Activated CD4-positive, alpha-beta memory T cell treated with anti-CD3 and anti-CD28 coated beads, Interleukin-2, amount 10 ng/mL, durations not matched to agents 7 days and 5 days (primary cell): Measurements from ENCODE around the gene FAM53B. TPM values are rescaled to one million over a fixed set of nuclear protein-coding genes. Genes with fewer than 3 reads are reported as not detected.

Experiments used
- CTCF ChIA-PET: fragments of 350-600 bp; sonication (Branson Sonifier 250); formaldehyde crosslinking; loops from one replicate; lab custom pipeline; 2021; ENCODE audit warnings: antibody characterized with exemption, inconsistent platforms; lab: Charles Lee
- POLR2A ChIA-PET: fragments of 350-600 bp; sonication (Branson Sonifier 250); formaldehyde crosslinking; loops from one replicate; lab custom pipeline; 2021; ENCODE audit warnings: antibody characterized with exemption; lab: Charles Lee
- DNase-seq: peaks from one replicate; pipeline ENCODE4 v3.0.0-alpha.2; 2020
- H3K27ac Mint-ChIP-seq: one replicate; pipeline ENCODE4 v1.8.0; 2021; ENCODE audit warnings: mild to moderate bottlenecking, mixed read lengths
- H3K27me3 Mint-ChIP-seq: one replicate; pipeline ENCODE4 v1.8.0; 2021; ENCODE audit warnings: mixed read lengths
- H3K36me3 Mint-ChIP-seq: one replicate; pipeline ENCODE4 v1.8.0; 2021; ENCODE audit warnings: low read depth, mixed read lengths
- H3K4me1 Mint-ChIP-seq: one replicate; pipeline ENCODE4 v1.8.0; 2021; ENCODE audit warnings: mixed read lengths
- H3K4me3 Mint-ChIP-seq: one replicate; pipeline ENCODE4 v1.8.0; 2021; ENCODE audit warnings: mild to moderate bottlenecking, mixed read lengths
- H3K9me3 Mint-ChIP-seq: one replicate; pipeline ENCODE4 v1.8.0; 2021; ENCODE audit warnings: mixed read lengths
- total RNA-seq, 2 experiments: library from RNA; stranded (reverse); gene quantifications; one replicate each; pipeline ENCODE4 v1.2.3, GENCODE V29; 2021

The FAM53B gene
- total RNA-seq, 2 experiments from 2014 or later, result 44.9 to 46.6 TPM

- POLR2A ChIA-PET, result interaction anchor here (1.4 to 3.0 kb wide), 6 partner anchors 11 to 52 kb away, joined by 3 to 14 read pairs (median 8); no protein-coding TSS in a partner anchor
- DNase-seq, result no peak
- no peaks in the 10 kb centered on the region for H3K27me3 Mint-ChIP-seq
Measured at GRCh38 chr10:124670849-124671248, 73.3 kb downstream of the FAM53B start.

GRCh38 chr10:124669824-124670654 is 74.1 kb downstream of the FAM53B start:
- POLR2A ChIA-PET, result interaction anchor here (1.1 to 2.6 kb wide), 5 partner anchors 10 to 48 kb away, joined by 3 to 14 read pairs (median 6); no protein-coding TSS in a partner anchor
- CTCF ChIA-PET, result interaction anchor here (1.6 to 3.5 kb wide), 3 partner anchors 11 to 71 kb away, joined by 9 to 24 read pairs (median 11); no protein-coding TSS in a partner anchor
- Mint-ChIP-seq H3K36me3 (peaks cover 45% of the 10 kb centered on the region), H3K9me3 (no peaks in the 10 kb centered on the region), H3K27ac (peak overlapping the region; percentile 26), H3K27me3 (no peaks in the 10 kb centered on the region), H3K4me3 (no peak overlapping the region), H3K4me1 (peaks cover 63% of the 10 kb centered on the region)
- no peak for DNase-seq

More at GRCh38 chr10:124670849-124671248, 73.3 kb downstream of the FAM53B start:
- peaks cover 47% of the 10 kb centered on the region for H3K36me3 Mint-ChIP-seq
- no peaks in the 10 kb centered on the region for H3K9me3 Mint-ChIP-seq
- peaks cover 65% of the 10 kb centered on the region for H3K4me1 Mint-ChIP-seq
- no peak overlapping the region for H3K4me3 Mint-ChIP-seq
- H3K27ac Mint-ChIP-seq, result peak overlapping the region; percentile 76
- CTCF ChIA-PET, result interaction anchor here (0.9 to 3.5 kb wide), 8 partner anchors 12 to 70 kb away, joined by 3 to 24 read pairs (median 10); no protein-coding TSS in a partner anchor

GRCh38 chr10:124669141-124669823 is 74.9 kb downstream of the FAM53B start:
- DNase-seq, result no peak
- Mint-ChIP-seq H3K27me3 (no peaks in the 10 kb centered on the region), H3K4me1 (peaks cover 60% of the 10 kb centered on the region), H3K36me3 (peaks cover 42% of the 10 kb centered on the region), H3K4me3 (no peak overlapping the region), H3K27ac (no peak overlapping the region), H3K9me3 (no peaks in the 10 kb centered on the region)
- CTCF ChIA-PET, result no interaction called here
- POLR2A ChIA-PET, result interaction anchor here (1.1 kb wide), 1 partner anchor 49 kb away, joined by 3 read pairs; no protein-coding TSS in a partner anchor

- POLR2A ChIA-PET, result no interaction called here
- no peaks in the 10 kb centered on the region for H3K9me3 Mint-ChIP-seq
- H3K4me3 Mint-ChIP-seq, result no peak overlapping the region
- H3K4me1 Mint-ChIP-seq, result peaks cover 56% of the 10 kb centered on the region
- peaks cover 38% of the 10 kb centered on the region for H3K36me3 Mint-ChIP-seq
- CTCF ChIA-PET, result no interaction called here
- no peak overlapping the region for H3K27ac Mint-ChIP-seq
- no peak for DNase-seq
- H3K27me3 Mint-ChIP-seq, result no peaks in the 10 kb centered on the region
Measured at GRCh38 chr10:124668517-124669051, 75.6 kb downstream of the FAM53B start.

- peak overlapping the region; percentile 49 for H3K27ac Mint-ChIP-seq
- POLR2A ChIA-PET, result no interaction called here
- peaks cover 47% of the 10 kb centered on the region for H3K4me1 Mint-ChIP-seq
- no peaks in the 10 kb centered on the region for H3K9me3 Mint-ChIP-seq
- peaks cover 34% of the 10 kb centered on the region for H3K36me3 Mint-ChIP-seq
- no peak overlapping the region for H3K4me3 Mint-ChIP-seq
- H3K27me3 Mint-ChIP-seq, result no peaks in the 10 kb centered on the region
- CTCF ChIA-PET, result interaction anchor here (1.0 kb wide), 1 partner anchor 73 kb away, joined by 3 read pairs; no protein-coding TSS in a partner anchor
- no peak for DNase-seq
Measured at GRCh38 chr10:124667425-124668345, 76.5 kb downstream of the FAM53B start.

- H3K36me3 Mint-ChIP-seq, result peaks cover 29% of the 10 kb centered on the region
- CTCF ChIA-PET, result no interaction called here
- H3K27me3 Mint-ChIP-seq, result no peaks in the 10 kb centered on the region
- H3K9me3 Mint-ChIP-seq, result no peaks in the 10 kb centered on the region
- DNase-seq, result no peak
- peaks cover 38% of the 10 kb centered on the region for H3K4me1 Mint-ChIP-seq
- POLR2A ChIA-PET, result interaction anchor here (1.0 to 1.7 kb wide), 2 partner anchors 12 to 18 kb away, joined by 3 to 5 read pairs; no protein-coding TSS in a partner anchor
- no peak overlapping the region for H3K27ac Mint-ChIP-seq
- H3K4me3 Mint-ChIP-seq, result no peak overlapping the region
Measured at GRCh38 chr10:124666494-124666893, 77.7 kb downstream of the FAM53B start.

GRCh38 chr10:124665980-124666379 is 78.2 kb downstream of the FAM53B start:
- DNase-seq, result no peak
- Mint-ChIP-seq H3K4me1 (peaks cover 37% of the 10 kb centered on the region), H3K27ac (no peak overlapping the region), H3K9me3 (no peaks in the 10 kb centered on the region), H3K4me3 (no peak overlapping the region), H3K36me3 (peaks cover 26% of the 10 kb centered on the region), H3K27me3 (no peaks in the 10 kb centered on the region)
- POLR2A ChIA-PET, result interaction anchor here (1.0 to 1.7 kb wide), 2 partner anchors 13 to 17 kb away, joined by 3 to 5 read pairs; no protein-coding TSS in a partner anchor
- CTCF ChIA-PET, result no interaction called here

- no peak for DNase-seq
- Mint-ChIP-seq H3K9me3 (no peaks in the 10 kb centered on the region), H3K27ac (peak overlapping the region; percentile 21), H3K4me1 (peaks cover 35% of the 10 kb centered on the region), H3K27me3 (no peaks in the 10 kb centered on the region), H3K36me3 (peaks cover 22% of the 10 kb centered on the region), H3K4me3 (no peak overlapping the region)
- ChIA-PET CTCF (no interaction called here), POLR2A (interaction anchor here (1.0 to 1.7 kb wide), 2 partner anchors 13 to 17 kb away, joined by 3 to 5 read pairs; no protein-coding TSS in a partner anchor)
Measured at GRCh38 chr10:124665558-124665957, 78.6 kb downstream of the FAM53B start.

- POLR2A ChIA-PET, result interaction anchor here (1.7 to 3.1 kb wide), 2 partner anchors 14 to 17 kb away, joined by 5 to 10 read pairs; no protein-coding TSS in a partner anchor
- peaks cover 21% of the 10 kb centered on the region for H3K36me3 Mint-ChIP-seq
- peaks cover 35% of the 10 kb centered on the region for H3K4me1 Mint-ChIP-seq
- DNase-seq, result no peak
- H3K4me3 Mint-ChIP-seq, result no peak overlapping the region
- no peaks in the 10 kb centered on the region for H3K9me3 Mint-ChIP-seq
- CTCF ChIA-PET, result interaction anchor here (1.5 kb wide), 1 partner anchor 54 kb away, joined by 3 read pairs; no protein-coding TSS in a partner anchor
- peak overlapping the region; percentile 21 for H3K27ac Mint-ChIP-seq
- no peaks in the 10 kb centered on the region for H3K27me3 Mint-ChIP-seq
Measured at GRCh38 chr10:124665091-124665490, 79.1 kb downstream of the FAM53B start.

GRCh38 chr10:124663766-124664360 is 80.3 kb downstream of the FAM53B start:
- H3K36me3 Mint-ChIP-seq, result peaks cover 21% of the 10 kb centered on the region
- peaks cover 44% of the 10 kb centered on the region for H3K4me1 Mint-ChIP-seq
- POLR2A ChIA-PET, result interaction anchor here (0.8 to 3.1 kb wide), 6 partner anchors 11 to 79 kb away, joined by 3 to 10 read pairs (median 3); no protein-coding TSS in a partner anchor
- H3K9me3 Mint-ChIP-seq, result no peaks in the 10 kb centered on the region
- H3K27me3 Mint-ChIP-seq, result no peaks in the 10 kb centered on the region
- CTCF ChIA-PET, result interaction anchor here (0.9 to 1.8 kb wide), 3 partner anchors 55 to 77 kb away, joined by 3 to 4 read pairs (median 4); no protein-coding TSS in a partner anchor
- no peak for DNase-seq
- no peak overlapping the region for H3K4me3 Mint-ChIP-seq
- no peak overlapping the region for H3K27ac Mint-ChIP-seq

- H3K27ac Mint-ChIP-seq, result no peak overlapping the region
- H3K4me1 Mint-ChIP-seq, result peaks cover 47% of the 10 kb centered on the region
- H3K9me3 Mint-ChIP-seq, result no peaks in the 10 kb centered on the region
- no peak overlapping the region for H3K4me3 Mint-ChIP-seq
- peaks cover 23% of the 10 kb centered on the region for H3K36me3 Mint-ChIP-seq
- no peak for DNase-seq
- ChIA-PET CTCF (interaction anchor here (1.8 kb wide), 1 partner anchor 56 kb away, joined by 4 read pairs; no protein-coding TSS in a partner anchor), POLR2A (interaction anchor here (0.8 to 3.1 kb wide), 5 partner anchors 10 to 80 kb away, joined by 3 to 10 read pairs (median 3); no protein-coding TSS in a partner anchor)
- H3K27me3 Mint-ChIP-seq, result no peaks in the 10 kb centered on the region
Measured at GRCh38 chr10:124663228-124663627, 81.0 kb downstream of the FAM53B start.
